Breast epithelium (tissue), 3 donors: Measurements from ENCODE around the gene ATOX1.
"Not testable (repeated sequence)": the region's sequence is repeated elsewhere in the genome, so short reads cannot be mapped to it uniquely, and the experiment has no call there.

ENCODE experiments used
- POLR2A ChIP-seq: fragments of 450-650 bp; IDR thresholded peaks from one replicate; pipeline ENCODE4 v1.6.1; 2016; ENCODE audit warnings: antibody characterized with exemption, mild to moderate bottlenecking, moderate library complexity
- TF ChIP-seq, protein P1 (sequence below), 3 donors: fragments of 450-650 bp; IDR thresholded peaks; one replicate each; pipeline ENCODE4 v1.5.1; 2016 to 2017; ENCODE audit warnings: antibody characterized with exemption in 3 of 3, mild to moderate bottlenecking in 3 of 3, moderate library complexity in 3 of 3

DNA sequence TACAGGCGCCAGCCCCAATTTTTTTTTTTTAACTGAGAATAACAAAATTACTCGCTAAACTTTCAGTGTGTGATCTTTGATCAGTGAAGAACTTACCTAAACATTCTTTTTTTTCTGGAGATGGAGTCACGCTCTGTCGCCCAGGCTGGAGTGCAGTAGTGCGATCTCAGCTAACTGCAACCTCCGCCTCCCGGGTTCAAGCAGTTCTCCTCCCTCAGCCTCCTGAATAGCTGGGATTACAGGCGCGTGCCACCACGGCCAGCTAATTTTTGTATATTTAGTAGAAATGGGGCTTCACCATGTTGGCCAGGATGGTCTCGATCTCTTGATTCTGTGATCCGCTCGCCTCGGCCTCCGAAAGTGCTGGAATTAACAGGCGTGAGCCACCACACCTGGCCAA is 25.2 kb upstream of the ATOX1 start:
- TF ChIP-seq POLR2A = not testable (repeated sequence)
- TF ChIP-seq, protein P1, sequence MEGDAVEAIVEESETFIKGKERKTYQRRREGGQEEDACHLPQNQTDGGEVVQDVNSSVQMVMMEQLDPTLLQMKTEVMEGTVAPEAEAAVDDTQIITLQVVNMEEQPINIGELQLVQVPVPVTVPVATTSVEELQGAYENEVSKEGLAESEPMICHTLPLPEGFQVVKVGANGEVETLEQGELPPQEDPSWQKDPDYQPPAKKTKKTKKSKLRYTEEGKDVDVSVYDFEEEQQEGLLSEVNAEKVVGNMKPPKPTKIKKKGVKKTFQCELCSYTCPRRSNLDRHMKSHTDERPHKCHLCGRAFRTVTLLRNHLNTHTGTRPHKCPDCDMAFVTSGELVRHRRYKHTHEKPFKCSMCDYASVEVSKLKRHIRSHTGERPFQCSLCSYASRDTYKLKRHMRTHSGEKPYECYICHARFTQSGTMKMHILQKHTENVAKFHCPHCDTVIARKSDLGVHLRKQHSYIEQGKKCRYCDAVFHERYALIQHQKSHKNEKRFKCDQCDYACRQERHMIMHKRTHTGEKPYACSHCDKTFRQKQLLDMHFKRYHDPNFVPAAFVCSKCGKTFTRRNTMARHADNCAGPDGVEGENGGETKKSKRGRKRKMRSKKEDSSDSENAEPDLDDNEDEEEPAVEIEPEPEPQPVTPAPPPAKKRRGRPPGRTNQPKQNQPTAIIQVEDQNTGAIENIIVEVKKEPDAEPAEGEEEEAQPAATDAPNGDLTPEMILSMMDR (IDR thresholded peaks at IDR 0.05) = not testable (repeated sequence)
